VCaP (cell line): ENCODE data around the gene MS4A7.

Experiments used
- H3K27ac ChIP-seq: fragments of 450-650 bp; 2 replicates; pipeline ENCODE4 v1.5.1; 2017
- TF ChIP-seq, protein P1 (sequence below): fragments of 450-650 bp; conservative IDR thresholded peaks from 2 replicates; pipeline ENCODE4 v1.5.1; 2017; ENCODE audit warnings: mild to moderate bottlenecking, moderate library complexity

The MS4A7 gene

DNA sequence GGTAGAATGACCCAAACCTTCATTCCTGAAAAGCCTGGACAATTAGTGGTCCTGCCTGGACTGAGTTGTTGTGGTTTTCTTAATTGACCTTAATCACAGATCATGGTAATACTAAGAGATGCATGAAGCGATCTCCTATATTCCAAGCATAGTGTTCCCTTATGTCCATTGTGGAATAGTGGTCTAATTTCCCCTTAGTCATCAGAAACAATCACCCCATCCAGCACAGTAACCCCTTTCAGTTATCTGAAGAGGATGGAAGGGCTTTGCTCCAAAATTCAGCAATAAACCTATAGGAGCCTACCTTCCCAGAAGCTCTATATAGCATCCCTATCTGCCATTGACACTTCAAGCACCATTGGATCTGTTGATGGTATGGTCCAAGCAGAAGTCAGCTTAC, 44.3 kb downstream of the MS4A7 start:
- H3K27ac ChIP-seq: no peak overlapping the region
- TF ChIP-seq, protein P1, sequence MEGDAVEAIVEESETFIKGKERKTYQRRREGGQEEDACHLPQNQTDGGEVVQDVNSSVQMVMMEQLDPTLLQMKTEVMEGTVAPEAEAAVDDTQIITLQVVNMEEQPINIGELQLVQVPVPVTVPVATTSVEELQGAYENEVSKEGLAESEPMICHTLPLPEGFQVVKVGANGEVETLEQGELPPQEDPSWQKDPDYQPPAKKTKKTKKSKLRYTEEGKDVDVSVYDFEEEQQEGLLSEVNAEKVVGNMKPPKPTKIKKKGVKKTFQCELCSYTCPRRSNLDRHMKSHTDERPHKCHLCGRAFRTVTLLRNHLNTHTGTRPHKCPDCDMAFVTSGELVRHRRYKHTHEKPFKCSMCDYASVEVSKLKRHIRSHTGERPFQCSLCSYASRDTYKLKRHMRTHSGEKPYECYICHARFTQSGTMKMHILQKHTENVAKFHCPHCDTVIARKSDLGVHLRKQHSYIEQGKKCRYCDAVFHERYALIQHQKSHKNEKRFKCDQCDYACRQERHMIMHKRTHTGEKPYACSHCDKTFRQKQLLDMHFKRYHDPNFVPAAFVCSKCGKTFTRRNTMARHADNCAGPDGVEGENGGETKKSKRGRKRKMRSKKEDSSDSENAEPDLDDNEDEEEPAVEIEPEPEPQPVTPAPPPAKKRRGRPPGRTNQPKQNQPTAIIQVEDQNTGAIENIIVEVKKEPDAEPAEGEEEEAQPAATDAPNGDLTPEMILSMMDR: no peak

DNA sequence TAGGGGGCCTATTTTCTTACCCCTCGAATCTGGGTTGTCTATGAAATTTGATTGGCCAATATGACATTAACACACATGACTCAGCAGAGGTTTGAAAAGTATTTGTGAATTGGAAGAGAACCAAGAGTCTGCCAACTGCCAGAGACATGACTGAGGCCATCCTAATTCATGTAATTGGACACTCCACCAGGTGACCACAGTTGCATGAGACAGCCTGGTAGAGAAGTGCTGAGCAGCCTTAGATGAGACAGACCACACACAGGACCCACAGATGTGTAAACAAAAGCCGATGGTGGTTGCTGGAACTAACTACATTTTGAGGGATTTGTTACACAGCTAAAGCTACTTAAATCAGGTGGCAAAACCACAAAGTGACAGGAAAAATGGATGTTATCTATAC, 50.2 kb downstream of the MS4A7 start:
- TF ChIP-seq, protein P1: no peak
- H3K27ac ChIP-seq: no peak overlapping the region

DNA sequence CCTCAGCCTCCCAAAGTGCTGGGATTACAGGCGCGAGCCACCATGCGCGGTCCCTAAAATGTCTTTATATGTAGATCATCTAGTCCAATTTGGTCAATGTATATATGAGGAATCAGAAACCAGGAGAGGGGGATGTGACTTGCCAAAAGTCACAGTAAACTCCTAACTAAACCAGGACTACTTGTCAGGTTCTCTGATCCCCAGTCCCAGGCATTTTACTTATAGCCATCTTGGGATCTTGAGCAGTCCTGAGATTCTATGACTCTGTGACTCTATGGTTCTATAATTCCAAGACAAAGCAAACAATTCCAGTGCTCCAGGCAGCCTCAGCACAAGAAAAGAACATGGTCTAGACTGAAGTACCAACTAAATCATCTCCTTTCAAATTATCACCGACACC, 50.9 kb downstream of the MS4A7 start, which contains the start of gene MS4A5:
Gene MS4A5, plus strand, starts transcription at position 301 of the 400 bp plus-strand sequence. CDS start 103 bp downstream, outside the sequence.
- H3K27ac ChIP-seq: no peak within 1 kb of the TSS
- TF ChIP-seq, protein P1: no peak

DNA sequence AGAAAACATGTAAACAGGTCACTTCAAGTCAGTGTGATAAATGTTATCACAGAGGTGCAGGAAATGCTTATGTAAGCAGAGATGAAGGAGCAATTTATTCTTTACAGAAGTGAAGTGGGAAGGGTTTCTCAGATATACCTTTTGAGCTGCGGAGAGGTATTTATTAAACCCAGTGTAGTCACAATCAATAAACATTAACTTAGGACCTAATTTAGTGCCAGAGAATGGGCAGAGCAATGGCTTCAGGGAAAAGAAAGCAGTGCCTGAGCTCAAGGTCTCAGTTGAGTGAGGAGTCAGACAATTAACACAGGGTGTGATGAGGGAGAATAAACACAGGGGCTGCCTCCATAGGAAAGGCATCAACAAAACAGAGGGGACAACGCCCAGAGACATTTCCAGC, 52.9 kb downstream of the MS4A7 start:
- TF ChIP-seq, protein P1: no peak

DNA sequence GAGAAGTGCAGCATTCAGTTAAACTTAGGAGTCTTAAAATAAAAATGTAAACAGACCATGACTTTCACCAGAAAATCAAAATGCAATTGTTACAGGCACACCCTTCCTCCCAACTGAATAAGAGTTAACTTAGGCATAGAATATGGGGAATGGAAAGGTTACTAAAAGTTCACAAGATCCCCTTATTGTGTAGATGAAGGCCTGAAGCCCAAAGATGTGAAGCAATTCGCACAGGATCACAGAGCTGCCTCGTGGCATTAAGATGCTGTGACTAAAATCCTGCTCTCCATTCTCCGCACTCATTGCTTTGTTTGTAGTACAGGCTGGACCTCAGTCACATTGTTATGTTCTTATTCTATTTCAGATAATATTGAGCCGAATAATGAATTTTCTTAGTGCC, 55.1 kb downstream of the MS4A7 start:
- TF ChIP-seq, protein P1: no peak
- H3K27ac ChIP-seq: no peak overlapping the region

More for the DNA sequence above, 52.9 kb downstream of the MS4A7 start:
- H3K27ac ChIP-seq: no peak overlapping the region
